Jurkat, Clone E6-1 (cell line): ENCODE data around the gene SRGAP1.

Source experiments
- DNase-seq: peaks from one replicate; pipeline ENCODE4 v3.0.0-alpha.2; 2011; ENCODE audit warnings: low read depth, low spot score
- H3K4me3 ChIP-seq: 2 replicates; pipeline ENCODE4 v1.5.1; 2011; ENCODE audit warnings: mild to moderate bottlenecking, low read length, control low read depth, moderate library complexity

SRGAP1 gene

GRCh38 chr12:63949902-63950301 lies 105.4 kb downstream of the SRGAP1 start:
- no peak for DNase-seq
- no peak overlapping the region for H3K4me3 ChIP-seq

DNA sequence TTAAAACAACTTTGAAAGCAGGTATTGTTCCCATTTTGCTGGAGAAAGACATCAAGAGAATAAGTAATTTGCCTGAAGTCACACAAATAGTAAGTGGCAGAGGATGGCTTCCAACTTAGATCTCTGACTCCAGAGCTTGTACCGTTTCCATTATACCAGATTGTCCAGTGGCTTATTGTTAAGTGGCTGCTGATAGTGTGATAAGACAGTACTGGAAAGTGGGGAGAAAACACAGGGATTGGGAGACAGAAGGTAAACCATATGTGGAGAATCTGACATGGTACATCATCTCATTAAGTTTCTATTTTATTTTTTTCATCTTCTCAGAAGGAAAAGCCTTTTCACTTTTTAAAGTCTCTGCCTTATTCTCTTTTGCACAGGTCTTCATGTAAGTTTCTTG lies 108.5 kb downstream of the SRGAP1 start:
- H3K4me3 ChIP-seq: no peak overlapping the region
- DNase-seq: no peak

GRCh38 chr12:63955831-63956666 lies 111.5 kb downstream of the SRGAP1 start:
- no peak for DNase-seq
- no peak overlapping the region for H3K4me3 ChIP-seq

GRCh38 chr12:63957496-63957895 lies 113.0 kb downstream of the SRGAP1 start:
- H3K4me3 ChIP-seq: no peak overlapping the region
- no peak for DNase-seq

GRCh38 chr12:63958876-63959580 lies 114.5 kb downstream of the SRGAP1 start:
- no peak overlapping the region for H3K4me3 ChIP-seq
- no peak for DNase-seq

GRCh38 chr12:63961048-63961447 lies 116.5 kb downstream of the SRGAP1 start:
- H3K4me3 ChIP-seq: no peak overlapping the region
- no peak for DNase-seq

DNA sequence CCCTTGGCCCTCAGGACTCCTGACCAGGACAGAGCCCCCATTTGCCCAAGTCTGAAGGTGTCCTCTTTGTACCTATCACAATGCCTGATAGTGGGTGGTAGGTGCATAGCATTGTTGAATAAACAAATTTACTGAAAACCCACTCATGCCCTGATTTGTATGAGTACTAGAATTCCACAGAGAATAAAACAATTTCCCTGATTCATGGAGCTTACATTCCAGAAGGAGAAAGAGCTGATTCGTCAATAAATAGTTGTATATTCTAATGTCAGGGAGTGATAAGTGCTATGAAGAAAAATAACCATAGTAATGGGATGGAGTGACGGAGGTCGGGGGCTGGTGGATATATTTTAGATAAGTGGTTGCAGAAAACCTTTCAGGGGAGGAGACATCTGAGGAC lies 117.0 kb downstream of the SRGAP1 start:
- no peak for DNase-seq
- no peak overlapping the region for H3K4me3 ChIP-seq

DNA sequence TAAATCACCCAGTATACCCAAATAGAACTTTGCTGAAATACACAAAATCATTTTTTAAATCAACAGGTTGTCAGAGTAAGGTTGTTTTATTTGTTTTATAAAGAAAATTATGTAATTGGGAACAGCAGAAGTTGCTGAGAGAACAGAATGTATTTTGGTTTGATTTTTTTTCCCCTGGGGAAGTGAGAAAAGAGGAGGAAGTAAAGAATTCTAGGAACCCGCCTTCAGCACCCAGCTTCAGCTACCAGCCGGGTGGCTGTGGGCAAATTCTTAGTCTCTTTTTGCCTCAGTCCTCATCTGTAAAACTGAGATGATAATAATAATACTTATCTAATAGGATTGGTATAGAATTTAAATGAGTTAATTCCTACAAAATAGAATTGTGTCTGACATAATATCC lies 119.4 kb downstream of the SRGAP1 start:
- H3K4me3 ChIP-seq: no peak overlapping the region
- no peak for DNase-seq

DNA sequence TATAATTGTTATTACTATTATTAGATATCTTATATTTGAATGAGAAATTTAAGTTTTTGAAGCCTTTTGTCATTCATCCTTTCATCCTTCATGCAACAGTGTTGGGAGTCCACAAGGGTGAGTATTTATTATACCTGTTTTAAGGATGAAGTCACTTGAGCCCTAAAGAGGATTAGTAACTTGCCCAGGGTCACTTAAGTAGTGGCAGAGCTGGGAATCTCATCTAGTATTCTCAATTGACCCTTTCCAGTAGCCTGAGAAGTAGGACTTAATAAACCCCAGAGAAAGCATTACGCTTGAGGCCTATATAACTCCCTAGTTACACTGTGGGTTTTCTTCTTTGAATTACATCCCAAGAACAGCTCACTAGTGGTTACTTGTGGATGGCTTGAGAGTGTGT lies 119.8 kb downstream of the SRGAP1 start:
- H3K4me3 ChIP-seq: no peak overlapping the region
- DNase-seq: no peak

GRCh38 chr12:63965936-63966605 lies 121.6 kb downstream of the SRGAP1 start:
- H3K4me3 ChIP-seq: no peak overlapping the region
- DNase-seq: no peak

DNA sequence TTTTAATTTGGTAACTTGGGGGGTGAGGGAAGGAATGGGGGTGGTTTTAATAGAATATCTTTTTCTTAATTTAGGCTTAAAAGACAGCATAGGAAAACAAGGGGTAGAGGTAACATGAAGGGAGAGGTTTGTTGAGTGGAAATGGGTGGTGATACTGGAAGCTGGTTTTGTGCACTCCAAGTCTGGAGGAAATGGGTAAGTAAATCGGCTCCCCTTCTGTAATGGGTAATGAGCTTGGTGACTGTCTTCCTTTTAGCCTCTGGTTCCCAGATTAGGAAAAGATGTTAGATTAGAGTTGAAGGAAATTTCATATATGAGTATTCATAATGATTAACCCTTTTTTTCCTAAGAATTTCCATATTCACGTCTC lies 122.1 kb downstream of the SRGAP1 start:
- no peak for DNase-seq
- H3K4me3 ChIP-seq: no peak overlapping the region

DNA sequence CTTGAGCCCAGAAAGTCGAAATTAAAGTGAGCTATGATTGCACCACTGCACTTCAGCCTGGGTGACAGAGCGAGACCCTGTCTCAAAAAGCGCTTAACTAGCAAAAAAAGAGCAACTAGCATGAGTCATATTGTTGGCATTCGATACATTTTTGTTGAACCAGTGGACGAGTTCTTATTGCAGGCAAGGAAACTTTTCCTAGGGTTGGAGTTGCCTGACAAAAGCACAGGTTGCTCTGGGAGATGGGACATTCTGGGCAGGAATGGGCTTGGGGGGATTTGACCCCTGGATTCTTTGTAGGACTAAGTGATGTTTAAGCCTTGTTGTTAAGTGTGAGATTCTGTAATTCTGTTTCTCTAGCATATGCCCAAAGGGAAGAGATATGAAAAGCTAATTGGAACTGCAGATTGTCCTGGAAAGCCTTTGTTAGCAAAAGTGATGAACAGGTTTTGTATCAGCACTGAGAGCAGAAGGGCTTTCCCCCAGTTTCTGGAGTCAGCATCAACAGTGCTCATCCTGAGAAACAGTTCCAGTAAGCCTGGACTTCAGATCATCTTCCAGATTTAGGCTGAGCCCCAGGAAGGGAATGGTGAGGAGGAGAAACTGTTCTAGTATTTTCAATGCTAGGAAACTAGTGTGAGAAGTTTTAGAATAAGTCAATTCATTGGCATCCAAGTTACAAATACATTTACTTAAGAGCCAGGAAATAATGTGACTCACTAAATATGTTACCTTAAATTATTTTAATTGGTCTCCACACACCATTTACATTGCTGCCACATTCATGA lies 123.1 kb downstream of the SRGAP1 start:
- H3K4me3 ChIP-seq: no peak overlapping the region
- DNase-seq: no peak

- H3K4me3 ChIP-seq: no peak overlapping the region
- no peak for DNase-seq
Measured at GRCh38 chr12:63968673-63969072, 124.2 kb downstream of the SRGAP1 start.

GRCh38 chr12:63976902-63977395 lies 132.4 kb downstream of the SRGAP1 start:
- no peak for DNase-seq

DNA sequence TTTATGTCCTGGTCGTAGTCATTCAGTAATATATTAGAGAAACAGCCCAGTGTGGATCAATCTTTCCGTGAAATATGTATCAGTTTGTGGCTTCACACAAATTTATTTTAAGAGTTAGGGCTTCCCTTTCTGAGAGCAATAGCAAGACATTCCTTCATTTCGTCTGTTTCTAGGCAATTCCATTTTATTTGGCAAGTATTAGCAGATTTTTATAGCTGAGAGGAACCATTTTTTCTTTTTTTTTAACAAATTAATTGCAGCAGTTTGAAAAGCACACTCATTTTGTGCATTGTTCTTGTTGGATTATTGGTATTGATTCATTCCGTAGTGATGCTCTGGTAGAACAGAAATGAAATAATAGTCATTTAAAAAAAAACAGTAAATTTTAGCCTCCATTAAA lies 132.9 kb downstream of the SRGAP1 start:
- no peak overlapping the region for H3K4me3 ChIP-seq
- no peak for DNase-seq

More at GRCh38 chr12:63976902-63977395, 132.4 kb downstream of the SRGAP1 start:
- H3K4me3 ChIP-seq: no peak overlapping the region

DNA sequence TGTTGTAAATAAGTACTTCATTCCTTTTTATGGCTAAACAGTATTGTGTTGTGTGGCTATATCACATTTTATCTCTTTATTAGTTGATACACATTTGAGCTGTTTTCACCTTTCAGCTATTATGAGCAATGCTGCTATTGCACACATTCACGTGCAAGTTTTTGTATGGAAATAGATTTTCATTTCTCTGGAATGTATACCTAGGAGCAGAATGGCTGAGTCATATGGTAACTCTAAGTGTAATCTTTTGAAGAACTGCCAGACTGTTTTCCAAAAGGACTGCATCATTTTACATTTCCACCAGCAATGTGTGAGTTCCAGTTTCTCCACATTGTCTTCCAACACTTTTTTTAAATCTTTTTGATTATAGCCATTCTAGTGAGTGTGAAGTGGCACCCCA lies 134.0 kb downstream of the SRGAP1 start:
- H3K4me3 ChIP-seq: no peak overlapping the region
- DNase-seq: no peak

DNA sequence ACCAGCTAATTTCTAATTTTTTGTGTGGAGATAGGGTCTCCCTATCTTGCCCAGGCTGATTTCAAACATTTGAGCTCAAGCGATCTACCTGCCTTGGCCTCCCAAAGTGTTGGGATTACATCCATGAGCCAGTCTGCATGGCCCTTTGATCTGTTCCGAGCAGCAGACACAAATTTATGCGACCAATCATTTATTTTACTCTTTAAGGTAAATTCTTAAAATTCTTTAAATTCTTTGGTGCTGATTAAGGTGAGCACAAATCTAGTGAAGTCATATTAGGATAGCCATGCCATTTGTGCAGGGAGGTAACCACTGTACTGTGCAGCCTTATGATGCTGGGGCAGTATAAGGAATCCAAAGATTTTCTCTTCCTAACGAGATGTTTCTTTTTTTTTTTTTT lies 135.7 kb downstream of the SRGAP1 start:
- no peak for DNase-seq
- H3K4me3 ChIP-seq: no peak overlapping the region

DNA sequence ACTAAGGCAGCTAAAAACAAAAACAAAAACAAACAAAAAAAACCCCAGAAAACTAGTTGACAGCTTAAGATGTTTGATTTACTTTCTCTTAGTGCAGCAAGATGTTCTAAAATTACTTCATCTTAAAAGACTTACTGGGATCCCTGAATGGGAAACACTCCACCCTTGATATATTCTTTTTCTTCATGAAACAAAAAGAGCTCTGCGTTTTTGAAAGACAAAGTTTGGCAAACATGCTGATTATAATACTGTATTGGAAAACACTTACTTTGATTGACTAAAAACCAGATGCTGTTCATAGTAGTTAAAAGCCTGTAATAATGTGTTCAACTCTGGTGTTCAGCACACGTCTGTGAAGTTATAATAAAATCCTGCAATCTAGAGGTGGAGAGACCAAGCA lies 136.8 kb downstream of the SRGAP1 start:
- DNase-seq: no peak
- no peak overlapping the region for H3K4me3 ChIP-seq

GRCh38 chr12:63982604-63983295 lies 138.2 kb downstream of the SRGAP1 start:
- no peak for DNase-seq
- H3K4me3 ChIP-seq: no peak overlapping the region
